HG02852 (cell line): ENCODE measurements around the gene NFIA.
A peak's percentile ranks its signal among the peaks of the same experiment; 100 is the strongest.

Experiments
- ATAC-seq: cut with Tn5 transposase; IDR thresholded peaks from one replicate; pipeline ENCODE4 v1.9.1; 2021; ENCODE audit warnings: mild to moderate bottlenecking, moderate library complexity; ENCODE audit not compliant: unreplicated experiment

Gene NFIA

GRCh38 chr1:61237659-61238358 lies 155.4 kb downstream of the NFIA start:
- no peak for ATAC-seq

GRCh38 chr1:61238359-61238665 lies 156.0 kb downstream of the NFIA start:
- ATAC-seq = no peak

- ATAC-seq = no peak
Observed at GRCh38 chr1:61240878-61241277, 158.5 kb downstream of the NFIA start.

DNA sequence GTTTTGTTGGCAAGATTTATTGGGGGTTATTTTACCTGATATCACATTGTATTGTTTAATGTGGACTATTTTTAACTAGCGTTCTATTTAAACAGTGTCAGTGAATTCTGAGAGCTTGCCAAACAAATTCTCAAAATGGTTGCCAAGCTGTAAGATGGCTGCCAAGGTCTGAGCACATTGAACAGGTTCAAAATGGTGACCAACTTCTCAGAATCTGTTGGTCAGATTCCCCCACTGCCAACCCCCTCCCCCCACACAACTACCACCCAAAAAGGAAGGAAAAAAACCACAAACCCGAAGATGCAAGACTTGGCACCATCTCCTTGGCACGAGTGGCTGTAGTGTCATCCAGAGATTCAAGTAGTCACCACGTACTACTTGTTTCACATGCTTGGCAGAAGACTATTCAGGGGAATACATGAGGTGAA lies 159.1 kb downstream of the NFIA start:
- no peak for ATAC-seq

DNA sequence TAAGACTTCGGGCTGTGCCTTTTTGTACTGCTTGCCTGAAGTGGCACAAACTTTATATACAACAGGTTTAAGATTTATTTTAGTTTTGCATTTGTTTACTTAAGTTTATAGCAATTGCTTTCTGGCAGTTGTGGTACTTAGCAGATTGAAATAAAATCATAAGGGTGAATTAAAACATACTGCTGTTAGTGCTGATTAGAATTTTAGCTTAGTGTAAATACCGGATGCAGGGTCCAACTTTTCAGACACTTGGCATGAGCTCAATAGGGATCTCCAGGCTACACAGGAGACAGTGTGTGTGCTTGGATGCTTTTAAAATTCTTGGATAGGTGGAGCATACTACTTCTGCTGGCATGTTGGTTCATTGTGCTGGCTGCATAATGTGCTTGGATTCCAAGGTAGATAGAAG lies 159.6 kb downstream of the NFIA start:
- no peak for ATAC-seq

GRCh38 chr1:61244114-61244513 lies 161.8 kb downstream of the NFIA start:
- no peak for ATAC-seq

DNA sequence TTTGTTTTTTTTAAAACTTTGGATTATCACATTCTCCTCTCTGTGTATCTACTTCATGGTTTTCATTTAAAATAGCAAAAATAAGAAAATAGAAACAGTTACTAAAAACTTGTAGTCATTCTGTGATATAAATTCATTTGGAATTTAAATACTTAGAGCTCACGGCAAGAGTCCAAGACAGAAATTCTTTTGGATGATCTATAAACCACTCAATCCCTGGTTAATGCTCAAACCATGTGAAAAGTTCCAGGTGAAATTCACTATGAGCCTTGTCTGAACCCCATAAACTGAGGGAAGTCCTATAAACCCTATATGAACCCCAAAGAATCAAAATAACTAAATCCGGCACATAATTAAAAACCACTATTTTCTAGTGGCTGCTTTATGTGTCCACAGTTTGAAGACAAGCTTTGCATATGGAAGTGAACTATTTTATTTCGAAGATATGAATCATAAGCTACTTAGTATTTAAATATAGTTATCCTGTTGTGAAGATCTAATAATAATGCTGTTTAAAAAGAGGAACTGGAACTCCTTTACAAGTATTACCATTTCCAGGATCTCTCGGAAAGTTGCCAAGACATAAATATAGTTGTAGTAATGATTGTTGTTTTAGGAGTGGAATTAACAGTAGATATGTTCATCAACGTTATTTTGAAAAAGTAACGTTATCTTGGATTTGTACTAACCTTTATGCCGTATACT lies 163.5 kb downstream of the NFIA start:
- peak; percentile 45 for ATAC-seq

DNA sequence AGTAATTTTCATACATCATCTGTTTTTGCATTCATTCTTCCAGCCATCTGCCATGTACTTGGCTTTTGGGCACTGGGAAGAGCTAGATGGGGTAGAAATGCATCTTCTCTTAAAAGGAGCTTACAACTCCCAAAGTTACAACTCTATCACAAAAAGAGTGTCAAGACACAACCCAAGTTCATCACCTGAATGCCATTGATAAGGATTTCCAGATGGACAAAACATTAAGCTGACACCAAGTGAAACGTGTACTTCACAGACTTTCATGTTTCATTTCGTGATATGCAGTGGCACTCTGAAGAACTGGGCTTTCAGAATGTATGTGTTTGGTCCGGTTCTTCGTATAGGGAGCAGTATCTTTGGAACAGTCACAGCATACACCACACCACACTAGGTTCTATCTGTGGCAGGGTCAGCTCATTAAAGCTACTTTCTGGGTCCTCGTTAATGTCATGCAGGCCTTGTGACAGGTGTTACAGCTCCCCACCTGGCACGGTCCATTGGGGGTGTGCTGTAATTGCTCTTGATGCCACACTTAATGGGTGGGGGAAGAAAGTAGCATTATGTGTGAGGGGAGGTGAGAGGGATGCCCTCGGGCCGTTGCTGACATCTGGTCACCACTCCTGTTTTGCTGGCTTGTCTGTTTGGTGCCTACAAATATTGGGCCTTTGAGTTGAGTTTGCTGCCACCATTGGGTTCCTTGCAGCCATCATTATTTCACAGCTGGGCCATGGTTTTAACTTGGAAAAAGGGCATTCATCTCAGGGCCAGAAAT lies 164.9 kb downstream of the NFIA start:
- peak; percentile 62 for ATAC-seq

GRCh38 chr1:61247881-61248752 lies 165.8 kb downstream of the NFIA start:
- no peak for ATAC-seq

DNA sequence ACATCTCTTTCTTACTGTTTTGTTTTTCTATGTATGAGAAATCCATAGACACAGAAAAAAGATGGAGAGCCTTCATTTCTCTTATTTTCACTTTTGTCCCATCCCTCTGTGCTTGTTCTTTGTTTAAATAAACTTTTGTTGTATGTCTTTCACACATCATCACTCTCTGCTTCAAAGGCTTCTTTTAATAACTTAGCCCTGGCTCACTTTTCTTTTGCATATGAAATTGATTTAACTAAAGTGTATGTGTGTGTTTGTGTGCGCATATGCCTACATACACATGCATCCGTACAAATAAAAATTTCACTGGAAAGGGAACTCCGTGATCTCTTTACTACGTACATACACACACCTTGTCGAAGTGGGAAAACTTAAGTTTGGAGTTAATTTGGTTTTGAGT lies 168.6 kb downstream of the NFIA start:
- no peak for ATAC-seq

- no peak for ATAC-seq
Observed at GRCh38 chr1:61253059-61253735, 170.8 kb downstream of the NFIA start.

DNA sequence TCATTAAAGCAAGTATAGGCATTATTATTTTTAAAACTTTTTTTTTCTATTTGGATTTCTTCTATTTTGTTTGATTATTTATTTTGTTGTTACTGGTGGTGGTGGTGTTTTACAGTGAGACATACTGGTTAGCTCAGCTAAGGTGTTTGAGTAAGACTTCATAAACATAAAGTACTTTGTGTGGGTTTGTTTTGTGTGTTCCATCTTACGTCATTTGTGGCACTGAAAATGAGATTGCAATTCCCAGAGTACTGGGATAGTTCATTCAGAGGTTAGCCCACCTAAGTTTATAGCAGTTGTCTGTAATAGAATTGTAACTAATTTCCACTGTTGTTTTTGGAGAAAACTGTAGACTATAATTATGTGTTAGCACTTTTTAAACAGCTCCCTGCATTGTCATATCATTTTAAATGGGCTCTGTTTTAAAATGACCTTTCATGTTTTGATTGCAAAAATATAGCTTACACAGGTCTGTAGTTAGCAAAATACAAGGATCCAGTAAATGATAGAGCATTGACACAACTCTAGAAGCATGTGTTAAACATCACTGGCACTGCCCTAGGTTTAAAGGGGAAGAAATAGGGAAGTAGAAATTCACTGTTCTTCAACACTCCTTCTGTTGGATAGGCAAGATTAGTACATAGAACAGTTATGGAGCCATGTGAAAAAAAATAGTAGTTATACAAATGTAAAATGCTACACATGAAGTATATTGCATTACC lies 171.7 kb downstream of the NFIA start:
- no peak for ATAC-seq

GRCh38 chr1:61254634-61255357 lies 172.4 kb downstream of the NFIA start:
- ATAC-seq = no peak

DNA sequence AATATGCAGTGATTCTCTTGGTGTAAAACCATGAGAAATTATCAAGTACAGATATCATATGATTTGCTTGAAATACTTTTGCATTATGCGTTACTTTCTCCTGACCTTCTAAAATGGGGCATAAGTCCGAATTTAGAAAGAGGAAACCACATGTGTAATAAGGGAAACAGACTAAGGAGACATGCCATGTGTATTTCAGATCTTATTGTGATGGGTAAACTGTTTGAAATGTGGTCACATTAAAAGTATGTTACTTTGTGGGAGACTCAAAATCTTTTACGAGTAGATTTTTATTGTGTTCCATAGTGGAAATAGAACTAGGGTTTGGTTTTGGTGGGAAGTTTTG lies 173.0 kb downstream of the NFIA start:
- no peak for ATAC-seq

DNA sequence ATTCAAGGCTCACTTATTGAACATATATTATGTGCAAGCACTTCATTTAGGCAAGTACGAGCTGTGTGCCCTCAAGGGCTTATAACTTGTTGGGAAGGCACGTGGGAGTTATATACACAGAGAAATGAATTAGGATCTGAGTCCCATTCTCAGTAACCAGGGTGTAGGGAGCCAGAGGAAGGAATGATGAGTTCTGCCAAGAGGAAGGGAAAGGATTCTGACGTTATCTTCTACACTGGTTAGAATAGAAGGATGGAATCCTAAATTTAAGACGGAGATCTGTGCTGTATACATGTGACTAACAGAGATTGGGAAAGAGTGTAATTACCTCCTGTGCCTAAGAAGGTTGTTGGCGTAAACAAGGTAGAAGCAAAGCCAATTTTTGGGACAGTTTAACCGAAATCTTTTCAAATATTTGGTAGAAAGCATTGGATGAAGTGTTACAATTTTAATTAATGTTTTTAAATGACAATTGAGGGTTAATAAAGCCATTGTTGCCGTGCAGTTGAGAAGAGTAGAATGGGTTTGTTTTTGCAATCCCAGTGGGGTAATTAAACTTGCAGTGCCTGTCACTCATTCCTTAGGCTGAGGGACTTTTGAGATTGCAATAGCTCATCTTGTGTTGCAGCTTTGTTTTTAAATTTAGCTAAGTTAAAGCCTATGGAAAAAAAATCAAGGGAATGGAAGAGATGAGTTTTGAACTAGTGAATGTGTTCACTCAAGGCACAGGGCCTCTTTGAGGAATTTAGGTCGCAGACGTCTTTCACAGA lies 177.2 kb downstream of the NFIA start:
- ATAC-seq = no peak

GRCh38 chr1:61260171-61260570 lies 177.8 kb downstream of the NFIA start:
- no peak for ATAC-seq

DNA sequence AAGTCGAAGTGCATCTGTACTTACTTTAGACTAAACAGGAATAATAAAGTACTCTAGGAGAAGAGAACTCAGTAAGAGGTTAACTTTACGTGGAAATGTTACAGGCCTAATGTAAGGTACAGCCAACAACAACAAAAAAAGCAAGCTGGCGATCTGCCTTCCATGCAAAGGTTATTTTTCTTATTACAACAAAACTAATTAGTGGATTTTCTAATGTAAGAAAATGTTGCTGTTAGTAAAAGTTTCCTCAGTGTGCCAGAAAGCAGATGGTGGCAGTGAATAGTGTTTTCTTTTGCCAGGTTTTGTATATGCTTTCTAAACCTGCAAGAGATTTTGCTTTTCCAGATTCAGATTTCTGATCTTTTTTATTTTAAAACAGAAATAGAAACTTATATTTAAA lies 179.2 kb downstream of the NFIA start:
- ATAC-seq = no peak
